ENCODE measurements around the gene CTDSPL.

CTDSPL gene

DNA sequence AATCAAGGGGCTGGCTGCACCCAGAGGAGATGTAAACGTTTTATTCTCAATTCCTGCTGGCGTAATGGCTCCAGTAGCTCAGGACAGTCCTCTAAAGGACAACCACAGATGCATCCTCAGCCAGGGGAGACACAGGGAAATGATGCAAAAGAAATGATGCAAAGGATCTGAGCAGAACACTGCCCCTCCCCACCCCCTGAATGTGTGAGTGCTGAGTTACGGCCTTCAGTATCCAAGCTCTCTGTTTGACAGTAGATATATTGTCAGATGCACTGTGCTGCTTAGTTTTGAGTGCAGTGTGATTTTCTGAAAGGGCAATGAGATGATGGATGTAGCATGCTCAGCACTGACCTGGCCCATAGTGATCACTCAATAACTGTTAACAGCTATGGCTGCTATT is 41.4 kb upstream of the CTDSPL start:
- no peak for DNase-seq (ENCODE audit: extremely low read depth, low read depth)
- TF ChIP-seq CTCF (IDR thresholded peaks at IDR 0.05; ENCODE audit: low read depth, low read length, missing control alignments) = no peak
- no peak overlapping the region for H3K4me3 ChIP-seq (replicated peaks; ENCODE audit: low read depth, low read length)

- DNase-seq (ENCODE audit: extremely low read depth, low read depth) = no peak
- no peak for TF ChIP-seq CTCF (IDR thresholded peaks at IDR 0.05; ENCODE audit: low read depth, low read length, missing control alignments)
- no peak overlapping the region for H3K4me3 ChIP-seq (replicated peaks; ENCODE audit: low read depth, low read length)
Observed at GRCh38 chr3:37823189-37823588, 38.5 kb upstream of the CTDSPL start.

DNA sequence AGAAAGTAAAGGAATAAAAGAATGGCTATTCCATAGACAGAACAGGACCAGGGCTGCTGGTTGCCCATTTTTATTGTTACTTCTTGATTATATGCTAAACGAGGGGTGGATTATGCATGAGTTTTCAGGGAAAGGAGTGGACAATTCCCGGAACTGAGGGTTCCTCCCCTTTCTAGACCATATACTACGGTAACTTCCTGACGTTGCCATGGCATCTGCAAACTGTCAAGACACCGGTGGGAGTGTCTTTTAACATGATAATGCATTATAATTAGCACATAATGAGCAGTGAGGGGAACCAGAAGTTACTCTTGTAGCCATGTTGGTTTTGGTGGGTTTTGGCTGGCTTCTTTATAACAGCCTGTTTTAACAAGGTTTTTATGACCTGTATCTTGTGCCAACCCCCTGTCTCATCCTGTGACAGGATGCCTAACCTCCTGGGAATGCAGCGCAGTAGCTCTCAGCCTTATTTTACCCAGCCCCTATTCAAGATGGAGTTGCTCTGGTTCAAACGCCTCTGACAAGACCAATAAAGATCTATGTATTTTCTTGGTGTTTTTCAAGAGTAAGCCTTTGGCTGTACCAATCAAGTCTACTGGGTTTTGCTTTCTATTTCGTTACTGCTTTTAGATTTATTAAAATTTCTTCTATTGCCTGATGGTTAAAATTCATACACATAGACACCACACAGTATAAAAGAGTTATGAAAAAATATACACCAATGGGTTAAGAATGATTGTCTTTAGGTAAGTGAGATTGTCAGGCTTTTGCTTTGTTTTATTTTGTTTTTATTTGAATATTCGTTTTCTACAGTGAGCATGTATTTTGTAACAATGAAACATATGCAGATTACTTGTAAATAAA is 37.4 kb upstream of the CTDSPL start:
- TF ChIP-seq CTCF (IDR thresholded peaks at IDR 0.05; ENCODE audit: low read depth, low read length, missing control alignments) = no peak

GRCh38 chr3:37824954-37825328 is 36.7 kb upstream of the CTDSPL start:
- H3K4me3 ChIP-seq (replicated peaks; ENCODE audit: low read depth, low read length) = no peak overlapping the region
- no peak for DNase-seq (ENCODE audit: extremely low read depth, low read depth)
- TF ChIP-seq CTCF (IDR thresholded peaks at IDR 0.05; ENCODE audit: low read depth, low read length, missing control alignments) = no peak

More for the DNA sequence above, 37.4 kb upstream of the CTDSPL start:
- no peak overlapping the region for H3K4me3 ChIP-seq (replicated peaks; ENCODE audit: low read depth, low read length)
- DNase-seq (ENCODE audit: extremely low read depth, low read depth) = no peak

GRCh38 chr3:37825744-37826400 is 35.8 kb upstream of the CTDSPL start:
- H3K4me3 ChIP-seq (replicated peaks; ENCODE audit: low read depth, low read length) = no peak overlapping the region
- no peak for DNase-seq (ENCODE audit: extremely low read depth, low read depth)
- no peak for TF ChIP-seq CTCF (IDR thresholded peaks at IDR 0.05; ENCODE audit: low read depth, low read length, missing control alignments)

DNA sequence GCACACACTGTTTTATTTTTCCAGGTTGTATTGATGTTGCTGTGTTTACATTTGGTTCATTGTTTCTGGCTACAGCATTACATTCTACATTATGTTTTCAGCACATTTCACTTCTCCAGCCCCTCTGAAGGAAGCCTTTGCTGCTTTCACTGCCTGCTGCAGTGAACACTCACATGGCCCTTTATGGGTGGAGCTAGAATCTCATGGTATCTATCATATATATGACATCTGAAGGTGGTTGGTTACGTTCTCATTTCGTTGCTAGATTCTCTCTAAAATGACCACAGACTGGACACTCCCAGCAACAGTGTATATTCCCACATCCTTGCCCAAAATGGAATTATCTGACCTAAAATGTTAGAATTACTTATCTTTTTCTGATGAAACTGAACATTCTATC is 35.2 kb upstream of the CTDSPL start:
- no peak overlapping the region for H3K4me3 ChIP-seq (replicated peaks; ENCODE audit: low read depth, low read length)
- DNase-seq (ENCODE audit: extremely low read depth, low read depth) = no peak
- no peak for TF ChIP-seq CTCF (IDR thresholded peaks at IDR 0.05; ENCODE audit: low read depth, low read length, missing control alignments)

Measured in HFF-Myc (cell line).